ENCODE data around the gene CABLES2.

The CABLES2 gene

DNA sequence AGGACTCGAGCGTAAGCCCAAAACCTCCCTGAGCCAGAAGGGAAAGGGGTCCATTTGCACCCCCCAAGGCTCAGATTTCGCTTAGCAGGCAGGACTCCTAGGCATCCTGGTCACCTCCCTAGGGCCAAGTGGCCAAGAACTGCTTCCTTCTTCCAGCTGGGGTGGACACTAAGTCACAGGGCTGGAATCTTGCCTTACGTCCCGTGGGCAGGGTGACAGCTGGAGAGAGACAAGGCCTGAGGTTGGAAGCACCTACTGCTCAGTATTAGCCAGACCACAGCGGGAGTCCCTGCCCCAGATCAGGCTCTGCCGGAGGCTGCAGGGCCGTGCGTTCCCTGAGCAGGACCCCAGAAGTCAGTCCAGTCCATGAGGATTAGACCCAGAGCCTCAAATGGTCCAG lies 59.6 kb downstream of the CABLES2 start:
- DNase-seq (ENCODE audit: low read depth), result no peak

DNA sequence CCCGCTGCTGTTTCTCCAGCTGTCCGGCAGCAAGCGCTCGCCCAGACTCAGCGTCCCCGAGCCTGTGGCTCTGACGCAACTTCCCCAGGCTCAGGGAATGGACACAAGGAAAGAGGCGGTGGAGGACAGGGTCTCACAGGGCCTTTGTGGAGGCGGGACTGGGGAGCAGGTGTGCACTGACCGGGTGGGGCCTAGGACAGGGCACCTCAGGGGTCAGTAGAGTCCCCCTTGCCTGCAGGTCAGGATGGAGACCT lies 60.0 kb downstream of the CABLES2 start:
- DNase-seq (ENCODE audit: low read depth), result no peak

GRCh38 chr20:62346398-62347150 lies 60.5 kb downstream of the CABLES2 start:
- no peak for DNase-seq (ENCODE audit: low read depth)

GRCh38 chr20:62345681-62346370 lies 61.3 kb downstream of the CABLES2 start:
- no peak for DNase-seq (ENCODE audit: low read depth)

DNA sequence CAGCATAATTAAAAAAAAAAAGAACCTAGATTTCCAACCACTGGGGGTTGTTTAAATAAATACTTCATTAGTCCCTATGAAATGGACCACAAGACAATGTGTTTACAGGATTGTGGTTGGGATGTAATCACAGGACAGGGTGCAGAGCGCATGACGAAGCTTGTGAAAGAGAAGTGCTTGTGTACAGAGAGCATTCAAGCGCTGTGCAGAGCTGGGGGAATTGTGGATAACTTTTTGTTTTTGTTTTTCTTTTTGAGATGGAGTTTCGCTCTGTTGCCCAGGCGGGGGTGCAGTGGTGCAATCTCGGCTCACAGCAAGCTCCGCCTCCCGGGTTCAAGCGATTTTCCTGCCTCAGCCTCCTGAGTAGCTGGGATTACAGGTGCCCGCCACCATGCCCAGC lies 62.3 kb downstream of the CABLES2 start:
- peak; percentile 92 for DNase-seq (ENCODE audit: low read depth)

- no peak for DNase-seq (ENCODE audit: low read depth)
Measured at GRCh38 chr20:62344092-62344491, 63.0 kb downstream of the CABLES2 start.

DNA sequence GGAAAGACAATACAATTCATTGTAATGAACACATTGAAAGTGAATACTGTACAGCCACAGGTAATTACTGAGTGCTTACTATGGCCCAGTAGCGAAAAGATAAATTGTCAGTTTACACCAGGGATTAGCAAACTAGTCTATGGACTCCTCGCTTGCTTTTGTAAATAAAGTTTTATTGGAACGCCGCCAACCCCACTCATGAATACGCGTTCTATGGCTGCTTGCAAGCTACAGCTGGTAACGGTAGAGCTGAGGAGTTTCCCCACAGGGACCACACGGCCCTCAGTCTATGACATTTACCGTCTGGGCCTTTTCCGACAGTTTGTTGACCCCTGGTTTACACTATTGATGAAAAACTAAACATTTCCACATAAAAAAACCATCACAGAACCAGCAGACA lies 64.2 kb downstream of the CABLES2 start:
- no peak for DNase-seq (ENCODE audit: low read depth)

GRCh38 chr20:62339647-62340062 lies 67.4 kb downstream of the CABLES2 start:
- DNase-seq (ENCODE audit: low read depth), result no peak

All from amniotic epithelial cell (primary cell).